ENCODE data around the gene STAT4. TPM values are rescaled to one million over a fixed set of nuclear protein-coding genes. Genes with fewer than 3 reads are reported as not detected.

Gene STAT4
- polyA plus RNA-seq, 1 experiment = 1.5 TPM

DNA sequence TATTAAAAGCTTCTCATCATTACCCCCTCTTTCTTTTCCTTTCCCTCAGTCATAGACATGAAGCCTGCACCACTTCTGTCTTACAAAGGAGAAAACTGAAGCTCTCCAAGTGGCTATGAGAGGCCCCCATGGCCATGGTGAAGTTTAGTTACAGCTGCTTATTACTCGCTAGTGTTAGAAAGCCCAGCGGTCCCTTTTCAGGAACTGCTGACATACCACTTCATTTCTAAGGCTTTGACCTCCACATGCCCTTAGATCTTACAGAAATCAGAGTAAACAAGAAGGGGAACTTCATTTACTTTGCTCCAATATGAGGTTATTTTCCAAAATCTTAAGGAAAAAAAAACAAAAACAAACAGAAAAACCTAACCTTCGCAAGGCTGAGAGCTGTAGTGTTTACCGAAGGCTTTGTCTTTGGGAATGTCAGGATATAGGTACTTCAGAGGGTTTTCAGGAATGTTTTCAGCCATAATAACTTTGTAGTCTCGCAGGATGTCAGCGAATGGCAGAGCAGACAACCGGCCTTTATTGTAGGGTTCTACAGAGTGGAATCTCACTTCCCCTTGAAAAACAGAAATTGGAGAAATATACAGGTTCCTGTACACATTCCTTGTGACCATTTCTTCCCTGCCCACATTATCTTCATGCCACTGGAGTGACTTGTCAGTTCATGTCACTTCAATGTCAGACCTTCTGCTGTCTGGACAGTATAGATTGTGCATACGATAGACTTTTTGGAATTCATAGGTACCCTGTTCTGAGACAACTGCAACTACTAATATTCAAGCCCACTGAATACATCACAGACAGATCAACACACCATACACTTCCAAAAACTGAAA is 118.0 kb downstream of the STAT4 start:
- TF ChIP-seq, protein P1, sequence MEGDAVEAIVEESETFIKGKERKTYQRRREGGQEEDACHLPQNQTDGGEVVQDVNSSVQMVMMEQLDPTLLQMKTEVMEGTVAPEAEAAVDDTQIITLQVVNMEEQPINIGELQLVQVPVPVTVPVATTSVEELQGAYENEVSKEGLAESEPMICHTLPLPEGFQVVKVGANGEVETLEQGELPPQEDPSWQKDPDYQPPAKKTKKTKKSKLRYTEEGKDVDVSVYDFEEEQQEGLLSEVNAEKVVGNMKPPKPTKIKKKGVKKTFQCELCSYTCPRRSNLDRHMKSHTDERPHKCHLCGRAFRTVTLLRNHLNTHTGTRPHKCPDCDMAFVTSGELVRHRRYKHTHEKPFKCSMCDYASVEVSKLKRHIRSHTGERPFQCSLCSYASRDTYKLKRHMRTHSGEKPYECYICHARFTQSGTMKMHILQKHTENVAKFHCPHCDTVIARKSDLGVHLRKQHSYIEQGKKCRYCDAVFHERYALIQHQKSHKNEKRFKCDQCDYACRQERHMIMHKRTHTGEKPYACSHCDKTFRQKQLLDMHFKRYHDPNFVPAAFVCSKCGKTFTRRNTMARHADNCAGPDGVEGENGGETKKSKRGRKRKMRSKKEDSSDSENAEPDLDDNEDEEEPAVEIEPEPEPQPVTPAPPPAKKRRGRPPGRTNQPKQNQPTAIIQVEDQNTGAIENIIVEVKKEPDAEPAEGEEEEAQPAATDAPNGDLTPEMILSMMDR (IDR thresholded peaks at IDR 0.05; ENCODE audit: insufficient read depth, low read depth, low read length) = no peak
- H3K36me3 ChIP-seq (ENCODE audit: control insufficient read depth, insufficient read depth, low read length) = no peaks in the 10 kb centered on the region
- H3K27me3 ChIP-seq (ENCODE audit: control insufficient read depth, insufficient read depth, low read length) = no peaks in the 10 kb centered on the region
- ChIA-PET POLR2A (no interaction called here), CTCF (interaction anchor here (0.9 kb wide), 1 partner anchor 9 kb away, joined by 5 read pairs; no protein-coding TSS in a partner anchor)
- DNase-seq (ENCODE audit: low read depth) = no peak
- no peak overlapping the region for H3K4me3 ChIP-seq (ENCODE audit: low read depth, low read length)

DNA sequence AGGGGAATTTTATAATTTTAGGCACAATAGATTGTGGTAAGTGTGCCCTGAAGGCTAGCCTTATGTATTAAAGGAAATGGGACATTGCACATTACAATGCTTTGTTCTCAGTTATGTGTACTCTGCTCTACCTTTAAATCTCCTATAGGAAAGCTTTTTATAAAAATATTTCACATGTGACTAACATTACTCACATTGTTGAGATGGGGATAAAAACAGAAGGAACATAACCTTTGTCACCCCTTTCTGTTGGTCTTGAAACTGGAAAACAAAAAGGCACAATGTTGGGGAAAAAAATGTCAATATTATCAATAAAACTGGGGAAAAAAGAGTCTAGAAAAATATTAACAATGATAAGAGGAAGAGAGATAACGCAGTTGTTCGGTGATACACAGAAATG is 119.5 kb downstream of the STAT4 start:
- TF ChIP-seq, protein P1 (IDR thresholded peaks at IDR 0.05; ENCODE audit: insufficient read depth, low read depth, low read length) = no peak
- H3K36me3 ChIP-seq (ENCODE audit: control insufficient read depth, insufficient read depth, low read length) = no peaks in the 10 kb centered on the region
- CTCF ChIA-PET = no interaction called here
- no peaks in the 10 kb centered on the region for H3K27me3 ChIP-seq (ENCODE audit: control insufficient read depth, insufficient read depth, low read length)
- H3K4me3 ChIP-seq (ENCODE audit: low read depth, low read length) = no peak overlapping the region
- POLR2A ChIA-PET = no interaction called here
- no peak for DNase-seq (ENCODE audit: low read depth)

DNA sequence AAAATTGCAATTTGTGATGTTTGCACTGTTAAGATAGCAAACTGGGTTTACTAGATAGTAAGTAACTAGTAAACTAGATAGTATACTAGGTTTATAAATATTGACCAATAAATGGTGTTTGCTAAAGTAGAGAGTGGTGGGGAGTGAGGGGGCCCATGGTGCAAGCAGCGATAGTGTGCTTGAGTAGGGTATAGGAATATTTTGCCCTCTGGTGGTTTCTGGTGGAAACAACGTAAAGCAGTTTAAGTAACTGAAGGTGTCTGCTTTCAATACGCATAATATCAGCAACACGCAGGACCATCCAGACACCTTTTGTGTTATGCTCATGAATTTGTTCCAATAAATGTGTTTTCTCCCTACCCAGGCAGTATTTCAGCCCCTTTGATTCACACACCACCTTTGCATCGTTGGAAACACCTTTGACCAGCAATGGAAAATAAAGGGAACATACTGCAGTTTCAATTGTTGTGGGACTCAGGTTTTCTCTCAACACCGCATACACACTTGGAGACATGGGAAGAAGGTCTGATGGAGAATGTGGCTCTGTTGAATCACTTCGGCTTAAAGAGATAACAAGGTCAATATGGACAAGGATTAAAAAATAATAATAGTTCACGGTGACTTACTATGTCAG is 120.2 kb downstream of the STAT4 start:
- POLR2A ChIA-PET = no interaction called here

DNA sequence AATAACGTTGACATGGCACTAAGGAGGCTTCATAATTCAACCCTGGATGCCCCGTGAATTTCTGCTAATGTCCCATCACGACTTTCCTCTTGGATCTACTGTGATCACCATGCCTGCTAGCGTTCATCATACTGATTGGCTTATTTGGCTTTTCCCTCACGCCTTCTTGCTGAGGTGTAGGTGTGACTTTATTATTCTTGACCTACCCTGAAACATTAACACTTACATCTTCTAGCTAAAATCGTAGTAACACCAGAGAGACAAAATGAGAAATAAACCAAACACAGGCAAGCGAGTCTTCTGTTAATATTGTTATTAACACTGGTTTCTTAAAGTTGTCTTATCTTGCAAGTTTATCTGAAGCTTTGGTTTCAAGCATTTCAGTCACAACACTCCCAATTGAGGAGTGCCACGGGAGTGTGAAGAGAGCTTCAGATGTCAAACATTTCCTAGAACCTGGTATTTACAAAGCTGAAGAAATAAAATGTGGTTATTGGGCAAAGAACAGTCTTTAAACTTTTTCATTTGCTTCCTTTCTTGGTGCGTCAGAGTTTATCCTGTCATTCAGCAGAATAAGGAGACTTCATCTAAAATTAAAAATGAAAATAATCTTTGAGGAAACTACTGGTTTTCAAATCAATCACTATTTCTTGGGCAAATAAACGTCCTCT is 121.4 kb downstream of the STAT4 start:
- TF ChIP-seq, protein P1 (IDR thresholded peaks at IDR 0.05; ENCODE audit: insufficient read depth, low read depth, low read length) = no peak
- Histone ChIP-seq H3K4me3 (ENCODE audit: low read depth, low read length) (no peak overlapping the region), H3K36me3 (ENCODE audit: control insufficient read depth, insufficient read depth, low read length) (no peaks in the 10 kb centered on the region), H3K27me3 (ENCODE audit: control insufficient read depth, insufficient read depth, low read length) (no peaks in the 10 kb centered on the region)
- ChIA-PET CTCF (interaction anchor here (0.5 to 2.2 kb wide), 7 partner anchors 9 to 59 kb away, joined by 3 to 6 read pairs (median 3); no protein-coding TSS in a partner anchor), POLR2A (no interaction called here)
- no peak for DNase-seq (ENCODE audit: low read depth)

More for the DNA sequence above, 120.2 kb downstream of the STAT4 start:
- Histone ChIP-seq H3K36me3 (ENCODE audit: control insufficient read depth, insufficient read depth, low read length) (no peaks in the 10 kb centered on the region), H3K27me3 (ENCODE audit: control insufficient read depth, insufficient read depth, low read length) (no peaks in the 10 kb centered on the region), H3K4me3 (ENCODE audit: low read depth, low read length) (no peak overlapping the region)
- TF ChIP-seq, protein P1 (IDR thresholded peaks at IDR 0.05; ENCODE audit: insufficient read depth, low read depth, low read length) = peak; percentile 65
- CTCF ChIA-PET = interaction anchor here (1.4 to 1.6 kb wide), 2 partner anchors 11 to 13 kb away, joined by 3 to 4 read pairs; no protein-coding TSS in a partner anchor
- DNase-seq (ENCODE audit: low read depth) = no peak

DNA sequence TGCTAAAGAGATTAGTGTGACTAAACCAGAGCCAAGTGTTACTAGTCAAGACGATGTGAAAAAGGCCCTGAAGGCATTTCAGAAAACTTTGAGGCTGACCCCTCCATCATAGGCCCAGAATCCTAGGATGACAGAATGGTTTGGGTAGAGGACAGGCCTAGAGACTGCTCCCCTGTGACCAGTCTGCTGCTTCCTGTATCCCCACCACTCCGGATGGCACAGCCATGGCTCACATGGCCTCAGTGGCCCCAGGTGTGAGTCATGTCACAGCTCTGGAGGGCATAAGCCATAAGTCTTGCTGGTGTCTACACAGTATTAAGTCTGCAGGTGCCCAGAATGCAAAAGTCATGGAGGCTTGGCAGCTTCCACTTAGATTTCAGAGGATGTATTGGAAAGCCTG is 124.4 kb downstream of the STAT4 start:
- TF ChIP-seq, protein P1 (IDR thresholded peaks at IDR 0.05; ENCODE audit: insufficient read depth, low read depth, low read length) = no peak
- no peaks in the 10 kb centered on the region for H3K27me3 ChIP-seq (ENCODE audit: control insufficient read depth, insufficient read depth, low read length)
- DNase-seq (ENCODE audit: low read depth) = no peak
- ChIA-PET CTCF (interaction anchor here (0.7 to 1.2 kb wide), 2 partner anchors 9 to 32 kb away, joined by 3 read pairs; no protein-coding TSS in a partner anchor), POLR2A (no interaction called here)
- no peaks in the 10 kb centered on the region for H3K36me3 ChIP-seq (ENCODE audit: control insufficient read depth, insufficient read depth, low read length)
- H3K4me3 ChIP-seq (ENCODE audit: low read depth, low read length) = no peak overlapping the region

Measured in BJ (cell line).